GM18861 (cell line): ENCODE measurements around the gene LDLR.
"Not testable (repeated sequence)": the region's sequence is repeated elsewhere in the genome, so short reads cannot be mapped to it uniquely, and the experiment has no call there.

ENCODE experiments used
- ATAC-seq: cut with Tn5 transposase; IDR thresholded peaks from one replicate; pipeline ENCODE4 v1.9.1; 2021; ENCODE audit not compliant: unreplicated experiment

LDLR gene

DNA sequence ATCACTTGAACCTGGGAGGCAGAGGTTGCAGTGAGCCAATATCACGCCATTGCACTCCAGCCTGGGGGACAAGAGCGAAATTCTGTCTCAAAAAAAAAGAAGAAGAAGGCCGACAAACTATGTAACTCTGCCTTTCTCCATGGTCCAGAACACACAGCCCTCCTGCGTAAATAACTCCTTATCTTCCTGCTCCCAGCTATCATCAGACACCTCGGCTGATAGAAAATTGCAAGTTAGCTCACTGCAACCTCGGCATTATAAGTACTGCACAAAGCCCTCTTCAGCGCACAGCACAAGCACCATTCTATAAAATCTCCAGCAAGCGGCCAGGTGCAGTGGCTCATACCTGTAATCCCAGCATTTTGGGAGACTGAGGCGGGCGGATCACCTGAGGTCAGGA lies 14.4 kb downstream of the LDLR start:
- not testable (repeated sequence) for ATAC-seq

DNA sequence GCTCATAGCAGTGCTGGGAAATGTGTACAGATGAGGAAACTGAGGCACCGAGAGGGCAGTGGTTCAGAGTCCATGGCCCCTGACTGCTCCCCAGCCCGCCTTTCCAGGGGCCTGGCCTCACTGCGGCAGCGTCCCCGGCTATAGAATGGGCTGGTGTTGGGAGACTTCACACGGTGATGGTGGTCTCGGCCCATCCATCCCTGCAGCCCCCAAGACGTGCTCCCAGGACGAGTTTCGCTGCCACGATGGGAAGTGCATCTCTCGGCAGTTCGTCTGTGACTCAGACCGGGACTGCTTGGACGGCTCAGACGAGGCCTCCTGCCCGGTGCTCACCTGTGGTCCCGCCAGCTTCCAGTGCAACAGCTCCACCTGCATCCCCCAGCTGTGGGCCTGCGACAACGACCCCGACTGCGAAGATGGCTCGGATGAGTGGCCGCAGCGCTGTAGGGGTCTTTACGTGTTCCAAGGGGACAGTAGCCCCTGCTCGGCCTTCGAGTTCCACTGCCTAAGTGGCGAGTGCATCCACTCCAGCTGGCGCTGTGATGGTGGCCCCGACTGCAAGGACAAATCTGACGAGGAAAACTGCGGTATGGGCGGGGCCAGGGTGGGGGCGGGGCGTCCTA lies 15.9 kb downstream of the LDLR start:
- no peak for ATAC-seq

DNA sequence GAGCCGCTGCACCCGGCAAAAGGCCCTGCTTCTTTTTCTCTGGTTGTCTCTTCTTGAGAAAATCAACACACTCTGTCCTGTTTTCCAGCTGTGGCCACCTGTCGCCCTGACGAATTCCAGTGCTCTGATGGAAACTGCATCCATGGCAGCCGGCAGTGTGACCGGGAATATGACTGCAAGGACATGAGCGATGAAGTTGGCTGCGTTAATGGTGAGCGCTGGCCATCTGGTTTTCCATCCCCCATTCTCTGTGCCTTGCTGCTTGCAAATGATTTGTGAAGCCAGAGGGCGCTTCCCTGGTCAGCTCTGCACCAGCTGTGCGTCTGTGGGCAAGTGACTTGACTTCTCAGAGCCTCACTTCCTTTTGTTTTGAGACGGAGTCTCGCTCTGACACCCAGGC lies 17.2 kb downstream of the LDLR start:
- ATAC-seq: no peak

DNA sequence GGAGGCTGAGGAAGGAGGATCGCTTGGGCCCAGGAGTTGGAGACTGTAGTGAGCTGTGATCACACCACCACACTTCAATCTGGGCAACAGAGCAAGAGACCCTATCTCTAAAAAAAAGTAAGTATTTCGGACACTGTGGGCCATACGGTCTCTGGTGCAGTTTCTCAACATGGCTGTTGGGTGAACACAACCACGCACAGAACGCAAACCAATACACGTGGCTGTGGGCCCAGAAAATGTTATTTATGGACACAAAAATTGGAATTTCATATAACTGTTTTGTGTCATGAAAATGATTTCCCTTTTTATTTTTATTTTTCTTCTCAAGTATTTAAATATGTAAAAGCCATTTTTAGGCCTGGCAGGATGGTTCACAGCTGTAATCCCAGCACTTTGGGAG lies 19.5 kb downstream of the LDLR start:
- ATAC-seq: no peak

DNA sequence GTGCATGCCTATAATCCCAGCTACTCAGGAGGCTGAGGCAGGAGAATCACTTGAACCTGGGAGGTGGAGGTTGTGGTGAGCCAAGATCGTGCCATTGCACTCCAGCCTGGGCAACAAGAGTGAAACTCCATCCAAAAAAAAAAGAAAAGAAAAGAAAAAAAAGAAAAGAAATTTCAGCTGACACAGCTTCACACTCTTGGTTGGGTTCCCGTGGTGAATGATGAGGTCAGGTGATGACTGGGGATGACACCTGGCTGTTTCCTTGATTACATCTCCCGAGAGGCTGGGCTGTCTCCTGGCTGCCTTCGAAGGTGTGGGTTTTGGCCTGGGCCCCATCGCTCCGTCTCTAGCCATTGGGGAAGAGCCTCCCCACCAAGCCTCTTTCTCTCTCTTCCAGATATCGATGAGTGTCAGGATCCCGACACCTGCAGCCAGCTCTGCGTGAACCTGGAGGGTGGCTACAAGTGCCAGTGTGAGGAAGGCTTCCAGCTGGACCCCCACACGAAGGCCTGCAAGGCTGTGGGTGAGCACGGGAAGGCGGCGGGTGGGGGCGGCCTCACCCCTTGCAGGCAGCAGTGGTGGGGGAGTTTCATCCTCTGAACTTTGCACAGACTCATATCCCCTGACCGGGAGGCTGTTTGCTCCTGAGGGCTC lies 22.0 kb downstream of the LDLR start:
- no peak for ATAC-seq

DNA sequence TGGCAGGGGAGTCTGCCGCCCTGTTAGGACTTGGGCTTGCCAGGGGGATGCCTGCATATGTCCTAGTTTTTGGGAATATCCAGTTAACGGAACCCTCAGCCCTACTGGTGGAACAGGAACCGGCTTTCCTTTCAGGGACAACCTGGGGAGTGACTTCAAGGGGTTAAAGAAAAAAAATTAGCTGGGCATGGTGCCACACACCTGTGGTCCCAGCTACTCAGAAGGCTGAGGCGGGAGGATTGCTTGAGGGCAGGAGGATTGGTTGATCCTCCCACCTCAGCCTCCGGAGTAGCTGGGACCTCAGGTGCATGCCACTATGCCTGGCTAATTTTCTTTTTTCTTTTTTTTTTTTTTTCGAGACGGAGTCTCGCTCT lies 22.5 kb downstream of the LDLR start:
- ATAC-seq: no peak

DNA sequence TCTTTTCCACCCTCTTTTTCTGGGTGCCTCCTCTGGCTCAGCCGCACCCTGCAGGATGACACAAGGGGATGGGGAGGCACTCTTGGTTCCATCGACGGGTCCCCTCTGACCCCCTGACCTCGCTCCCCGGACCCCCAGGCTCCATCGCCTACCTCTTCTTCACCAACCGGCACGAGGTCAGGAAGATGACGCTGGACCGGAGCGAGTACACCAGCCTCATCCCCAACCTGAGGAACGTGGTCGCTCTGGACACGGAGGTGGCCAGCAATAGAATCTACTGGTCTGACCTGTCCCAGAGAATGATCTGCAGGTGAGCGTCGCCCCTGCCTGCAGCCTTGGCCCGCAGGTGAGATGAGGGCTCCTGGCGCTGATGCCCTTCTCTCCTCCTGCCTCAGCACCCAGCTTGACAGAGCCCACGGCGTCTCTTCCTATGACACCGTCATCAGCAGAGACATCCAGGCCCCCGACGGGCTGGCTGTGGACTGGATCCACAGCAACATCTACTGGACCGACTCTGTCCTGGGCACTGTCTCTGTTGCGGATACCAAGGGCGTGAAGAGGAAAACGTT lies 24.0 kb downstream of the LDLR start:
- no peak for ATAC-seq

DNA sequence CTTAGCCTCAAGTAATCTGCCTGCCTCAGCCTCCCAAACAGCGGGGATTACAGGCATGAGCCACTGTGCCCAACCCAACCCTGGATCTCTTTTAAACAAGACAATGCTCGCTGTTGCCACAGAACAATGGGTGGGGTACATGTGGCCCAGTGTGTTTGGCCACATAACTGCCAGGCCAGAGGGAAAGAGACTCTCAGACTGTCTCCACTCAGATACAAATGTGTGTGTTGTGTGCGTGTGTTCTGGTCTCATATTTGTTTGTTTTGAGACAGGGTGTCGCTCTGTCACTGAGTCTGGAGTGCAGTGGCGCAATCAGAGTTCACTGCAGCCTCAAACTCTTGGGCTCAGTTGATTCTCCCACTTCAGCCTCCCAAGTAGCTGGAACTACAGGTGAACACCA lies 25.8 kb downstream of the LDLR start:
- no peak for ATAC-seq

DNA sequence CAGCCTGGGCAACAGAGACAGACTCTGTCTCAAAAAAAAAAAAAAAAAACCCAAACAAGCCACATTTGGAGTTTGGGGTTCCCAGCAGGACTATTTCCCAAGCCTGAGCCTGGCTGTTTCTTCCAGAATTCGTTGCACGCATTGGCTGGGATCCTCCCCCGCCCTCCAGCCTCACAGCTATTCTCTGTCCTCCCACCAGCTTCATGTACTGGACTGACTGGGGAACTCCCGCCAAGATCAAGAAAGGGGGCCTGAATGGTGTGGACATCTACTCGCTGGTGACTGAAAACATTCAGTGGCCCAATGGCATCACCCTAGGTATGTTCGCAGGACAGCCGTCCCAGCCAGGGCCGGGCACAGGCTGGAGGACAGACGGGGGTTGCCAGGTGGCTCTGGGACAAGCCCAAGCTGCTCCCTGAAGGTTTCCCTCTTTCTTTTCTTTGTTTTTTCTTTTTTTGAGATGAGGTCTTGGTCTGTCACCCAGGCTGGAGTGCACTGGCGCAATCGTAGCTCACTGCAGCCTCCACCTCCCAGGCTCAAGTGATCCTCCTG lies 26.7 kb downstream of the LDLR start:
- ATAC-seq: no peak

DNA sequence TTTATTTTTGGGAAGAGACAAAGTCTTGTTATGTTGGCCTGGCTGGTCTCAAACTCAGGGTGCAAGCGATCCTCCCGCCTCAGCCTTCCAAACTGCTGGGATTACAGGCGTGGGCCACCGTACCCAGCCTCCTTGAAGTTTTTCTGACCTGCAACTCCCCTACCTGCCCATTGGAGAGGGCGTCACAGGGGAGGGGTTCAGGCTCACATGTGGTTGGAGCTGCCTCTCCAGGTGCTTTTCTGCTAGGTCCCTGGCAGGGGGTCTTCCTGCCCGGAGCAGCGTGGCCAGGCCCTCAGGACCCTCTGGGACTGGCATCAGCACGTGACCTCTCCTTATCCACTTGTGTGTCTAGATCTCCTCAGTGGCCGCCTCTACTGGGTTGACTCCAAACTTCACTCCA lies 27.2 kb downstream of the LDLR start:
- ATAC-seq: no peak

DNA sequence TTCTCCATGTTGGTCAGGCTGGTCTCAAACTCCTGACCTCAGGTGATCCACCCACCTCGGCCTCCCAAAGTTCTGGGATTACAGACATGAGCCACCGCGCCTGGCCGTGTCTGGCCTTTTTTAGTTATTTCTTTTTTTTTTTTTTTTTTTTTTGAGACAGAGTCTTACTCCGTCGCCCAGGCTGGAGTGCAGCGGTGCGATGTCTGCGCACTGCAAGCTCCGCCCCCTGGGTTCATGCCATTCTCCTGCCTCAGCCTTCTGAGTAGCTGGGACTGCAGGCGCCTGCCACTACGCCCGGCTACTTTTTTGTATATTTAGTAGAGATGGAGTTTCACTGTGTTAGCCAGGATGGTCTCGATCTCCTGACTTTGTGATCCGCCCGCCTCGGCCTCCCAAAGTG lies 32.7 kb downstream of the LDLR start:
- not testable (repeated sequence) for ATAC-seq

DNA sequence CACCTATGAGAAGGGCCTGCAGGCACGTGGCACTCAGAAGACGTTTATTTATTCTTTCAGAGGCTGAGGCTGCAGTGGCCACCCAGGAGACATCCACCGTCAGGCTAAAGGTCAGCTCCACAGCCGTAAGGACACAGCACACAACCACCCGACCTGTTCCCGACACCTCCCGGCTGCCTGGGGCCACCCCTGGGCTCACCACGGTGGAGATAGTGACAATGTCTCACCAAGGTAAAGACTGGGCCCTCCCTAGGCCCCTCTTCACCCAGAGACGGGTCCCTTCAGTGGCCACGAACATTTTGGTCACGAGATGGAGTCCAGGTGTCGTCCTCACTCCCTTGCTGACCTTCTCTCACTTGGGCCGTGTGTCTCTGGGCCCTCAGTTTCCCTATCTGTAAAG lies 33.9 kb downstream of the LDLR start:
- no peak for ATAC-seq

DNA sequence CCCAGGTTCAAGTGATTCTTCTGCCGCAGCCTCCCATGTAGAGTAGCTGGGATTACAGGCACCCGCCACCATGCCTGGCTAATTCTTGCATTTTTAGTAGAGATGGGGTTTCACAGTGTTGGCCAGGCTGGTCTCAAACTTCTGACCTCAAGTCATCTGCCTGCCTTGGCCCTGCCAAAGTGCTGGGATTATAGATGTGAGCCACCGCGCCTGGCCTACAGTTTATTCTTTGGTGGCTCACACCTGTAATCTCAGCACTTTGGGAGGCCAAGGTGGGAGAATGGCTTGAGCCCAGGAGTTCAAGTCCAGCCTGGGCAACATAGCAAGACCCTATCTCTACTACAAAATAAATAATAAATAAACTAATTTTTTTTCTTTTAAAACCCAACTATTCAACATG lies 34.9 kb downstream of the LDLR start:
- not testable (repeated sequence) for ATAC-seq

DNA sequence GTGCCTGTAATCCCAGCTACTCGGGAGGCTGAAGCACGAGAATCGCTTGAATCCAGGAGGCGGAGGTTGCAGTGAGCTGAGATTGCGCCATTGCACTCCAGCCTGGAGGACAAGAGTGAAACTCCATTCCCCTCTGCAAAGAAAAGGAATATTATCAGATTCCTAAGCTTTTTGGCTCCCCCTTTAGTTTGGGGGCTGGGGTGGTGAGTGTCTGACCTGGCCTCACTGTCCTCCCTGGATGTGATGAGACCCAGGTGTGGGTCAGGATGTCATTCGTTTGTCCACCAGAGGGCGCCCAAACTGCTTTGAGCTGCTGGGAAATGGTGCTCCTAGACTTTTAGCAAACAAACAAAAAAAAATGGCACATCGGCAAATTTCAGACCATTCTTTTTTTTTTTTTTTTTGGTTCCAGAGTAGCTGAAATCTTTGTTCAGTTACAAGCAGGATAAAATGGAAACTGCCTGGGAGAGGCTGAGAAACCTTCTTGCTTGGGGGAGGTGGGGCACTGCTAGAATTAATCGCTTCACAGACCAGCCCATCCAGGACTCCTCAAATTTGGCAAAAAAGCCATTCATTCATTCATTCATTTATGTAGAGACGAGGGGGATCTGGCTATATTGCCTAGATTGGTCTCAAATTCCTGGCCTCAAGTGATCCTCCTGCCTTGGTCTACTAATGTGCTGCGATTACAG lies 36.9 kb downstream of the LDLR start:
- ATAC-seq: no peak

DNA sequence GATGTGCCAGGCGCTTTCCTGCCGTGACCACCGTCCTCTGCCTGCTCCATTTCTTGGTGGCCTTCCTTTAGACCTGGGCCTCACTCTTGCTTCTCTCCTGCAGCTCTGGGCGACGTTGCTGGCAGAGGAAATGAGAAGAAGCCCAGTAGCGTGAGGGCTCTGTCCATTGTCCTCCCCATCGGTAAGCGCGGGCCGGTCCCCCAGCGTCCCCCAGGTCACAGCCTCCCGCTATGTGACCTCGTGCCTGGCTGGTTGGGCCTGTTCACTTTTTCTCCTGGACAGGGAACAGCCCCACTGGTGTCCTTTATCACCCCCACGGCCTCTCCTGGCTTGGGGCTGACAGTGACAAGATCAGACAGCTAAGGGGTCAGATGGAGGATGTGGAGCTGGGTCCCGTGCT lies 38.6 kb downstream of the LDLR start:
- no peak for ATAC-seq

DNA sequence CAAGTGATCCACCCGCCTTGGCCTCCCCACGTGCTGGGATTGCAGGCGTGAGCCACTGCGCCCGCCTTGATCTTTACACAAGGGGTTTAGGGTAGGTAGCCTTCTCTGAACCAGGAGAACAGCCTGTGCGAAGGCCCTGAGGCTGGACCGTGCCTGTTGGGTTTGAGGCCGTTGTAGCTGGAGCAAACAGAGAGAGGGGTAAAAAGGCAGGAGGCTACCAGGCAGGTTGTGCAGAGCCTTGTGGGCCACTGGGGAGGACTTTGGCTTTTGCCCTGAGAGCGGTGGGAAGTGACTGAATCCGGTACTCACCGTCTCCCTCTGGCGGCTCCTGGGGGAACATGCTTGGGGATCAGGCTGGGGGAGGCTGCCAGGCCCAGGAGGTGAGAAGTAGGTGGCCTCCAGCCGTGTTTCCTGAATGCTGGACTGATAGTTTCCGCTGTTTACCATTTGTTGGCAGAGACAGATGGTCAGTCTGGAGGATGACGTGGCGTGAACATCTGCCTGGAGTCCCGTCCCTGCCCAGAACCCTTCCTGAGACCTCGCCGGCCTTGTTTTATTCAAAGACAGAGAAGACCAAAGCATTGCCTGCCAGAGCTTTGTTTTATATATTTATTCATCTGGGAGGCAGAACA lies 41.7 kb downstream of the LDLR start:
- no peak for ATAC-seq

DNA sequence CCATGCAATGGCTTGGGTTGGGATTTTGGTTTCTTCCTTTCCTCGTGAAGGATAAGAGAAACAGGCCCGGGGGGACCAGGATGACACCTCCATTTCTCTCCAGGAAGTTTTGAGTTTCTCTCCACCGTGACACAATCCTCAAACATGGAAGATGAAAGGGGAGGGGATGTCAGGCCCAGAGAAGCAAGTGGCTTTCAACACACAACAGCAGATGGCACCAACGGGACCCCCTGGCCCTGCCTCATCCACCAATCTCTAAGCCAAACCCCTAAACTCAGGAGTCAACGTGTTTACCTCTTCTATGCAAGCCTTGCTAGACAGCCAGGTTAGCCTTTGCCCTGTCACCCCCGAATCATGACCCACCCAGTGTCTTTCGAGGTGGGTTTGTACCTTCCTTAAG lies 42.2 kb downstream of the LDLR start:
- no peak for ATAC-seq

DNA sequence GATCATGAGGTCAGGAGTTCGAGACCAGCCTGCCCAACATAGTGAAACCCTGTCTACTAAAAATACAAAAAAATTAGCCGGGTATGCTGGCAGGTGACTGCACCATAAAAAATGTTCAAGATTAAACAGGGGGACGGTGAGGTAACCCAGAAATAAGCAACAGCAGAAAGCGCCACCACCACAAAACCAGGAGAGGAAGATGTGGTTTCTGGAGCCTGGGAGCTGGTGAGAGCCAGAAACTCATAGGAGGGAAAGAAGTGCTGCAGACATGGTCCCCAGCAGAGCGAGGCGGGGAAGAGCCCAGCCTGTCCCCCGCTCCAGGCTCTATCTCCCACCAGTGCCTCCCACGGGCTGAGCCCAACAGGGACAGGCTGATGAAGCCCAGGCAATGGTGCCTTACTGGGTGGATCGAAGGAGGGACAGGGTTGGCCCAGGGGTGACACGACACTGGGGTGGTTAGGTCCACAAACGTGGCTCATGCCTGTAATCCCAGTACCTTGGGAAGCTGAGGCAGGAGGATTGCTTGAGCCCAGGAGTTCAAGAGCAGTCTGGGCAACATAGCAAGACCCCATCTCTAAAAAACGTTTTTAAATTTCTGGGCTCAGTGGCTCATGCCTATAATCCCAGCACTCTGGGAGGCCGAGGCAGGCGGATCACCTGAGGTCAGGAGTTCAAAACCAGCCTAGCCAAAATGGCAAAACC lies 47.3 kb downstream of the LDLR start:
- no peak for ATAC-seq

DNA sequence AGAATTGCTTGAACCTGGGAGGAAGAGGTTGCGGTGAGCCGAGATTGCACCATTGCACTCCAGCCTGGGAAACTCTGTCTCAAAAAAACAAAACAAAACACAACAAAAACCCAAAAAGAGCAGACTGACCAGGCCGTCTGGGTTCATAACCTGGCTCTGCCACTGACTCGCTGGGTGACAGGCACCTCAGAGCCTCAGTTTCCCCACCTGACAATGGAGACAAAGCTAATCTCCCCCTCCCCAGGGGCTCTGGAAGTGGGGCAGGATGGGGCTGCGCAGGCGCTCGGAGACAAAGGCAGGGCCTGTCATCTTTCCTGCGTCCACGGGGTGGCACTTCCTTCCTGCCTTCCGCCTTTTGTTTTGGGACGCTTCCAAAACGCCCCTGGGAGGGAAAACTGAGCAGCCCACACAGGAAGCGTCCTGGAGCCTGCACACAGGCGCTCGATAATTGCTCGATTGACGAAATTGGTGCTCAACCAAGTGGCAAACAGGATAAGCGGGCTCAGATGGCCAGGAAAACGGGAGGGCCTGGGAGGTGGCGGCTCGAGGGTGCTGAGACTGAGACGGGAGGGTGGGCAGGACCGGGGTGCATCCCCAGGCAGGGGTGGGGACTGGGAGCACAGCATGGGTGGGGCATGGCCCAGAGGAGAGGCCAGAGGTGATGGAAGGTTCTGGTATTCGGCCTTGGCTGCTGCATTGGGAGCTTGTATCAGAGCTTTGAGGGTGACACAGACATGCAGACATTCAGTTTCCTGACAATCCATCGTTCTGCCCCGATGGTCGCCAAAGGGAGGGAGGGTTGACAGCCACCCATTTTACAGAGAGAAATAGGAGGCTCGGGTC lies 48.5 kb downstream of the LDLR start:
- no peak for ATAC-seq
